GM19035 (cell line): ENCODE measurements around the gene SH2D2A.

Source experiments
- ATAC-seq: cut with Tn5 transposase; IDR thresholded peaks from one replicate; pipeline ENCODE4 v1.9.1; 2021; ENCODE audit not compliant: unreplicated experiment

The SH2D2A gene

GRCh38 chr1:156848461-156849150 lies 32.0 kb upstream of the SH2D2A start:
- no peak for ATAC-seq

- ATAC-seq = no peak
Observed at GRCh38 chr1:156847591-156848460, 31.2 kb upstream of the SH2D2A start.

GRCh38 chr1:156846643-156847042 lies 30.0 kb upstream of the SH2D2A start:
- ATAC-seq = no peak

- ATAC-seq = no peak
Observed at GRCh38 chr1:156845953-156846545, 29.4 kb upstream of the SH2D2A start.

- no peak for ATAC-seq
Observed at GRCh38 chr1:156845055-156845952, 28.7 kb upstream of the SH2D2A start.

- no peak for ATAC-seq
Observed at GRCh38 chr1:156844638-156845037, 28.0 kb upstream of the SH2D2A start.

GRCh38 chr1:156844102-156844501 lies 27.5 kb upstream of the SH2D2A start:
- no peak for ATAC-seq

- no peak for ATAC-seq
Observed at GRCh38 chr1:156842618-156843300, 26.1 kb upstream of the SH2D2A start.

- ATAC-seq = no peak
Observed at GRCh38 chr1:156841295-156841855, 24.7 kb upstream of the SH2D2A start.

GRCh38 chr1:156840898-156841279 lies 24.2 kb upstream of the SH2D2A start:
- no peak for ATAC-seq

- no peak for ATAC-seq
Observed at GRCh38 chr1:156840186-156840897, 23.7 kb upstream of the SH2D2A start.

- no peak for ATAC-seq
Observed at GRCh38 chr1:156839426-156840109, 22.9 kb upstream of the SH2D2A start.

- no peak for ATAC-seq
Observed at GRCh38 chr1:156838972-156839371, 22.3 kb upstream of the SH2D2A start.

GRCh38 chr1:156836892-156837291 lies 20.2 kb upstream of the SH2D2A start:
- ATAC-seq = no peak

- ATAC-seq = no peak
Observed at GRCh38 chr1:156836041-156836654, 19.5 kb upstream of the SH2D2A start.

GRCh38 chr1:156834322-156834721 lies 17.7 kb upstream of the SH2D2A start:
- ATAC-seq = no peak

GRCh38 chr1:156833603-156834002 lies 17.0 kb upstream of the SH2D2A start:
- no peak for ATAC-seq

- ATAC-seq = no peak
Observed at GRCh38 chr1:156832434-156832833, 15.8 kb upstream of the SH2D2A start.
